GM19372 (cell line): ENCODE results near the gene PSMC2.

Experiments
- ATAC-seq: cut with Tn5 transposase; IDR thresholded peaks from one replicate; pipeline ENCODE4 v1.9.1; 2021; ENCODE audit warnings: mild to moderate bottlenecking, low read depth, moderate library complexity; ENCODE audit not compliant: unreplicated experiment

PSMC2 gene

DNA sequence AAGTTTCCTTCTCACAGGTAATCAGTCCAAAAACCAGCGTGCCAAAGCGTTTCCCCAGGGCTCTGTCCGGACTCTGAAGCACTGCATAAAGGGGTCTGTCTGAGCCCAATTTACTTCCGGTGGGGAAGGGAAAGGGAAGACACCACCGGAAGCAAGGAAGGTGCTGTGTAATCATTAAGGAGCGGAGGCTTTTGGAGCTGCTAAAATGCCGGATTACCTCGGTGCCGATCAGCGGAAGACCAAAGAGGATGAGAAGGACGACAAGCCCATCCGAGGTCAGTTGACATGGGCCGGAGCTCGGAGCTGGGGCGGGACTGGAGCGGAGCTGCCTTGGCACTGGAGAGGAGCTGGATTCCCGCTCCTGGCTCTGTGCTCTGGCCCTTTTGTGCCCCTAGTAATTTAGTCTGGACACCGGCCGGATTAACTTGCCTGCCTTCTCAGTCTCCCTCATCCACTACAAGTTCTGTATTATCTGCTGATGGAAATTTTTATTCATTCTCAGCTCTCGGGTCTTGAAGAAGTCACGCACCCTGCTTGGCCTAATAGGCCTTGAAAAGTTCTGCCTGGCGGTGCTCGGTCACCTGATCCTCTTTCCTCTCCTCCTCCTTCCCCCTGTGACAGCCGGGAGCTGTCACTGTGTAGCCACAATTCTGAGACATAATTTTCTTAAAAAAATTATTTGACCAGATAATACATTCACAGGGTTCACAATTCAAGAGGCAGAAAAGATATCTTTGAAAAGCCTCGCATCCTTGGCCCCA lies at the start of gene PSMC2:
Gene PSMC2, plus strand, starts transcription at position 137 of the 761 bp plus-strand sequence. Its CDS starts 69 bp downstream, at position 206.
- peak; percentile 64 for ATAC-seq

DNA sequence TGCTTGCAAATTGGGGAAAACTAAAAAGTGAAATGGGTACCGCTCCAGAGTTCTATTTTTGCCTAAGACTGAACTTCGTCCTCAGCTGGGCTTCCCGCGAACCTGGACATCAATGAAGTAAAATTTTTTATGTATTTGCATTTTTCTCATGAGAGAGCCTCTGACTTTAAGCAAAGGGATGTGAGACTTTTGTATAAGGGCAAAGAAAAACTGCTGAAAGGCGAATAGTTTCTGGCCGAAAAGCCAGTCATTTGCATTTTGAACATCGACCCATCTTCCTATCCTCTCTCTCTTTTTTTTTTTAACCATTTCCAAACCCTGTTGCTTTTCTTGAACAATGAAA lies 49.6 kb upstream of the PSMC2 start:
- no peak for ATAC-seq

GRCh38 chr7:103299660-103300059 lies 47.8 kb upstream of the PSMC2 start:
- no peak for ATAC-seq

- no peak for ATAC-seq
Observed at GRCh38 chr7:103301441-103301840, 46.0 kb upstream of the PSMC2 start.

- ATAC-seq = no peak
Observed at GRCh38 chr7:103307503-103308231, 39.8 kb upstream of the PSMC2 start.

DNA sequence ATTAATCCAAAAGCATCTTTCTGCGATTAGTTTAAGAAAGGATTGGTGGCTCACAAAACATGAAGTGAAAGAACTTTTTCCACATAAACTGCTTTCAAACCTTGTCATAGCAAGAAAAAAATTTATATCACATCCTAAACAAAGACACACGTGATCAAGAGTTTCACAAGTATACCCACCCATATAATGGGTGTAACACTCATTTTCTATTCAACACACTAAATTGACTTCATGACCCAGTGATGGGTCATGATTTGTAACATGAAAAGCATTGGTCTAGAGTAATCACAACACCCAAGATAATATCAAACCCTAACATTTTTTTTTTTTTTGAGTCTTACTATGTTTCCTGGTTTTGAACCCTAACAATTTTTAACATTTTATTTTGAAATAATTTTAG lies 32.6 kb upstream of the PSMC2 start:
- no peak for ATAC-seq

GRCh38 chr7:103316380-103316941 lies 31.0 kb upstream of the PSMC2 start:
- no peak for ATAC-seq

DNA sequence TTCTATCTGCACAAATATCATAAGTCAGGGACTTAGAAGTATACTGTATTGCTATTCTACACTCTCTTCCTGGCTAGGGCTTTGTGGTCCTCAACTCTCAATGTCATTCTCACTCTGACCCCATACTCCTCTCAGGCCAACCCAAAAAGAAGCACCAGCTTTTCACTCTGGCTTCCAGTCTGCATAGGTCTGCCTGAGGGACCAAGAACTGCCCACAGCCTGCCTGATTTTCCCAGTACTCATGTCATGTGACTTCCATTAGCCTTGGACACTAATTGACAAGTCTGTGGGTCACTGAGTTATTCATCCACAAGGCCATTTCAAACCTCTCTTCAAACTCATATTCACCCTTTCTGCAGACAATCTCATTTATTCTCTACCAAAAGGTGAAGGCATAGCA lies 30.4 kb upstream of the PSMC2 start:
- ATAC-seq = no peak

DNA sequence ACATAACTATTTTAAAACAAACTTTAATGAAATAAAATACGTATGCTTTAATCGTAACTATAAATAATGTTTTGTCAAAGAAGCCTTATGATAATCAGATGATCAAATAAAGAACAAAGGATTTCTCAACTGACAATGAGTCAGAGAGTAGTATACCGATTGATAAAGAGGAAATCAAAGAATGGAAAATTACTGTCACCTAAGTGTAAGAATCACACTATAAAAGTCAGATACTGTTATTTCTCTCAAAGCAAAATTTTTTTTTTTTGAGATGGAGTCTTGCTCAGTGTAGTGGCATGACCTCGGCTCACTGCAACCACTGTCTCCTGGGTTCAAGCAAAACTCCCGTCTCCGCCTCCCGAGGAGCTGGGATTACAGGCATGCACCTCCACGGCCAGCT lies 21.7 kb upstream of the PSMC2 start:
- ATAC-seq = no peak

DNA sequence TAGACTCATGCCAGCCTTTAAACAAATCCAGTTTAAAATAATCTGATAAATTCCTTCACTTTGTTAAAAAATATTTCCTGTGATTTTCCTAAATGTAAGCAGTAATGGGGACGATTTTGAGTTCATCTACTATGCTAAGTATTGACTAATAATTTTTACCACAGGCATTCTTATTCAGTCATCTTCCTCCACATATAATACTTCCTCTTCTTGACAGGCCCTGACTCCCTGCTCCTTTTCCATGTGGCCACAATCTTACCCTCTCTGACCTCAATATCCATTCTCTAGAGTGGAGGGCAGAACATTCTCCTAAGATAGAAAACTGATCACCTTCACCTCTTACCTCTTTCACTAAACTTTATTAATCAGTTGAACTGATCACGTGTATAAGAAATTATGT lies 10.7 kb upstream of the PSMC2 start:
- no peak for ATAC-seq

- no peak for ATAC-seq
Observed at GRCh38 chr7:103338864-103339263, 8.6 kb upstream of the PSMC2 start.

- no peak for ATAC-seq
Observed at GRCh38 chr7:103341466-103341865, 6.0 kb upstream of the PSMC2 start.

GRCh38 chr7:103343332-103343731 lies 4.1 kb upstream of the PSMC2 start:
- ATAC-seq = no peak

DNA sequence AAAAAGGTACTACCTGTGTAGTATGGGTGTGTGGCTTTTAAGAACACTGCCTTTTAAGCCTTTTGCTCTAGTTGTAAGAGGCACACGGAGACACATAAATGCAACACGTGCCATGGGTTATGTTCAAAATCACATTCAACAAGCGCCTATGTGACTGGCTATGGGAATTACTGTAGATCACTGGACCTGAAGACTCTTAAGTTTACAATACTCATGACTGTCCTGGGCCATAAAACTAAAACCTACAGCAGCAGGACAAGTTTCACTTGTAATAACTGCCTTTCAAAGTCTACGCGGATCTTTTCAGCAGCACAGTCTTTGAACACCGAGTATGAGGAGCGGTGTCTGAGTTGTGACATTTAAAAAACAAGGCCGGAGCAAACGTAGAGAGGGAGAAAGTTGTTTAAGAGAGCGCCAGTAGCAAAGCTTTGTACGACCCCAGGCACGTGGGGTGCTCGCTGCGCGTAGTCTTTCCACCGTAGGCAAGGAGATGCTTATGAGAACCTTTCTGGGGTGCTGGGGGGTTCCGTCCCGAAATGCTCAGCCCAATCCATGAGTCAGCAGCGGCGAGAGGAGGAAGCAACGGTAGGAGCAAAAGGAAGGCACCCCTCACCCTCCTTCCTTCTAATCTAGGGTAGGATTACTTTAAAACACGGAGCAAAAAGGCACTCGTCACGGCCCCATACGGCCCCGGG lies 3.5 kb upstream of the PSMC2 start:
- ATAC-seq = peak; percentile 6

- peak; percentile 77 for ATAC-seq
Observed at GRCh38 chr7:103344453-103345149, 2.8 kb upstream of the PSMC2 start, which contains the start of gene DNAJC2. DNAJC2 (minus strand) TSS chr7:103344767; CDS start chr7:103344622, 145 bp downstream.

GRCh38 chr7:103346396-103346795 lies 1.0 kb upstream of the PSMC2 start:
- no peak for ATAC-seq

- ATAC-seq = no peak
Observed at GRCh38 chr7:103348452-103348851, 1.0 kb downstream of the PSMC2 start.

DNA sequence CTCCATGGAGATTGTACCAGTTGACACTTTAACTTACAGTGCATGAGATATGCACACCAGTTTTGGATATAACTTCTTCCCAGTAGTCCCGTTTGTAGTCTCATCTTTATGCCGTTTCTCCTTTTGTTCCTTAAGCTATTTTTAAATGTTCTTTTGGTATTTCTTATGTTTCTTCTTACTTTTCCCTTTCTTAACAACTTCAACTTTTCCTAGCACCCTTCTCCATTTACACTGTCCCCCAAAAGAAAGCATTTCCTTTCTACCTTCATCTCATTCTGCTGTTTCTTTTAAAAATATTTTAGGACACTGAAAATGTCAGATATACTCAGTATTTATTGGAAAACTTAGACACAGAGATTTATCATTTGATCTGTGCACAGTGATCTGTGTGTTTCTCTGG lies 1.5 kb downstream of the PSMC2 start:
- no peak for ATAC-seq

DNA sequence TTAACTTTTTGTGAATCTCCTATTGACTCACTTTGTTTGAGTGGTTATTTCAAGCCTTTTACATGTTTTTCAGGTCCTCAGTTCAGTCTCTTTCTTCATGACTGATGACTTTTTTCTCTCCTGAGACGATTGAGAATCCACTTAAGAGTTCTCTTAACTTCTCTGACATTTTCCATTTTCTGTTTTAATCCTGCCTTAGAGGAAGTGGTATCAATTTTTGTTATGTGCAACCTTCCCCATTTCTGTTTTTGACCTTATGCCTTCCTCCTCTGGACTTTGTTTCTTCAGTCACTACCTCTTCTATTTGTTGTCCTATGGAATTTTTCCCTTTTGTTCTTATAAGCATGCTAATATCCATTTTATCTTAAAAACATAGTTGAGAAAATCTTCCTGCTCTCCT lies 2.4 kb downstream of the PSMC2 start:
- ATAC-seq = no peak

- no peak for ATAC-seq
Observed at GRCh38 chr7:103369432-103369831, 22.0 kb downstream of the PSMC2 start.
